ENCODE data around the gene ALOXE3. TPM values are rescaled to one million over a fixed set of nuclear protein-coding genes. Genes with fewer than 3 reads are reported as not detected.

ALOXE3 gene
- total and polyA plus RNA-seq, 2 donors from 2014 or later: not detected

DNA sequence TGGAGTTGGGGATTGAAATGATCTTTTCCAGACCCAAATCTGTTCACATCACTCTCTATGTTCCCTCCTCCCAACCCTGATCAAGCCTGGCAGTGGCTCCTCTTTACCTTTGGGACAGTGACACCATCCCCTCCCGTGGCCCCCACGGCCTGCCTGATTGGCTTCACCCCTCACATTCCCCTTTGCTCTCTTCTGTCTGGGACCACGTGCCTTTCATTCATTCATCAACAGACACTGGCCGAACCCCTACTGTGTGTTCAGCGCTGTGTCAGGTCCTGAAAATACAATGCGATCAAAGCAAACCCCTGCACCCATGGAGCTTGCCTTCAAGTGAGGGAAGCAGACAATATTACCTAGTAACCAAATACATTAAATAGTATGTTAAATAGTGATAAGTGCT is 28.6 kb downstream of the ALOXE3 start:
- H3K27me3 ChIP-seq (ENCODE audit: control insufficient read depth, insufficient read depth, low read length): no peaks in the 10 kb centered on the region
- FAIRE-seq (no peak), DNase-seq (no peak)
- intact Hi-C loops (cut with DNase I): no loop called here
- TF ChIP-seq, protein P1, sequence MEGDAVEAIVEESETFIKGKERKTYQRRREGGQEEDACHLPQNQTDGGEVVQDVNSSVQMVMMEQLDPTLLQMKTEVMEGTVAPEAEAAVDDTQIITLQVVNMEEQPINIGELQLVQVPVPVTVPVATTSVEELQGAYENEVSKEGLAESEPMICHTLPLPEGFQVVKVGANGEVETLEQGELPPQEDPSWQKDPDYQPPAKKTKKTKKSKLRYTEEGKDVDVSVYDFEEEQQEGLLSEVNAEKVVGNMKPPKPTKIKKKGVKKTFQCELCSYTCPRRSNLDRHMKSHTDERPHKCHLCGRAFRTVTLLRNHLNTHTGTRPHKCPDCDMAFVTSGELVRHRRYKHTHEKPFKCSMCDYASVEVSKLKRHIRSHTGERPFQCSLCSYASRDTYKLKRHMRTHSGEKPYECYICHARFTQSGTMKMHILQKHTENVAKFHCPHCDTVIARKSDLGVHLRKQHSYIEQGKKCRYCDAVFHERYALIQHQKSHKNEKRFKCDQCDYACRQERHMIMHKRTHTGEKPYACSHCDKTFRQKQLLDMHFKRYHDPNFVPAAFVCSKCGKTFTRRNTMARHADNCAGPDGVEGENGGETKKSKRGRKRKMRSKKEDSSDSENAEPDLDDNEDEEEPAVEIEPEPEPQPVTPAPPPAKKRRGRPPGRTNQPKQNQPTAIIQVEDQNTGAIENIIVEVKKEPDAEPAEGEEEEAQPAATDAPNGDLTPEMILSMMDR (IDR thresholded peaks at IDR 0.05; ENCODE audit: borderline replicate concordance, extremely low read depth, insufficient read depth): no peak
- no peak overlapping the region for H3K4me3 ChIP-seq (ENCODE audit: low read length in 3 of 3)
- H3K9me3 ChIP-seq (ENCODE audit: control insufficient read depth in 2 of 3, insufficient read depth in 1 of 3, low read length in 3 of 3): no peaks in the 10 kb centered on the region
- no peak overlapping the region for H3K27ac ChIP-seq (ENCODE audit: low read depth in 2 of 2, low read length in 2 of 2)
- no peaks in the 10 kb centered on the region for H3K4me1 ChIP-seq (ENCODE audit: control insufficient read depth in 2 of 3, insufficient read depth in 2 of 3, low read depth in 1 of 3, low read length in 3 of 3)
- H3K36me3 ChIP-seq (ENCODE audit: control insufficient read depth in 2 of 3, insufficient read depth in 3 of 3, low read length in 3 of 3): no peaks in the 10 kb centered on the region
- H3K9ac ChIP-seq (ENCODE audit: low read length in 3 of 3): no peak overlapping the region

DNA sequence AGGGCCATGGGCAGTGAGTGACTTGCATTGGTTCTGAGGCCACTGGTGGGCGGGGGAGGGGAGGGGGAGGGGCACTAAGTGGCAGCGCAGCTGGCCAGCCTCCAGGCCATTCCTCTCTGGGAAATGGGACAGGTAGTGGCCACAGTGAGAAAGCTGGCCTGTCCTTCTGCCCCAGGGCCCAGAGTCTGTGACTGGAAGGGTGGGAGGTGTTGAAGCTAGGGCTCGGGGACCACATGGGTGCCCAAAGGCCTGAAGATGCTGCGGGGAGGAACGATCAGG is 30.4 kb downstream of the ALOXE3 start:
- no peak for FAIRE-seq
- H3K4me3 ChIP-seq (ENCODE audit: low read length in 3 of 3): no peak overlapping the region
- TF ChIP-seq, protein P1 (IDR thresholded peaks at IDR 0.05; ENCODE audit: borderline replicate concordance, extremely low read depth, insufficient read depth): no peak
- H3K9me3 ChIP-seq (ENCODE audit: control insufficient read depth in 2 of 3, insufficient read depth in 1 of 3, low read length in 3 of 3): no peaks in the 10 kb centered on the region
- intact Hi-C loops (cut with DNase I): no loop called here
- no peaks in the 10 kb centered on the region for H3K27me3 ChIP-seq (ENCODE audit: control insufficient read depth, insufficient read depth, low read length)
- DNase-seq: no peak
- no peak overlapping the region for H3K9ac ChIP-seq (ENCODE audit: low read length in 3 of 3)
- H3K27ac ChIP-seq (ENCODE audit: low read depth in 2 of 2, low read length in 2 of 2): no peak overlapping the region
- no peaks in the 10 kb centered on the region for H3K36me3 ChIP-seq (ENCODE audit: control insufficient read depth in 2 of 3, insufficient read depth in 3 of 3, low read length in 3 of 3)
- no peaks in the 10 kb centered on the region for H3K4me1 ChIP-seq (ENCODE audit: control insufficient read depth in 2 of 3, insufficient read depth in 2 of 3, low read depth in 1 of 3, low read length in 3 of 3)

DNA sequence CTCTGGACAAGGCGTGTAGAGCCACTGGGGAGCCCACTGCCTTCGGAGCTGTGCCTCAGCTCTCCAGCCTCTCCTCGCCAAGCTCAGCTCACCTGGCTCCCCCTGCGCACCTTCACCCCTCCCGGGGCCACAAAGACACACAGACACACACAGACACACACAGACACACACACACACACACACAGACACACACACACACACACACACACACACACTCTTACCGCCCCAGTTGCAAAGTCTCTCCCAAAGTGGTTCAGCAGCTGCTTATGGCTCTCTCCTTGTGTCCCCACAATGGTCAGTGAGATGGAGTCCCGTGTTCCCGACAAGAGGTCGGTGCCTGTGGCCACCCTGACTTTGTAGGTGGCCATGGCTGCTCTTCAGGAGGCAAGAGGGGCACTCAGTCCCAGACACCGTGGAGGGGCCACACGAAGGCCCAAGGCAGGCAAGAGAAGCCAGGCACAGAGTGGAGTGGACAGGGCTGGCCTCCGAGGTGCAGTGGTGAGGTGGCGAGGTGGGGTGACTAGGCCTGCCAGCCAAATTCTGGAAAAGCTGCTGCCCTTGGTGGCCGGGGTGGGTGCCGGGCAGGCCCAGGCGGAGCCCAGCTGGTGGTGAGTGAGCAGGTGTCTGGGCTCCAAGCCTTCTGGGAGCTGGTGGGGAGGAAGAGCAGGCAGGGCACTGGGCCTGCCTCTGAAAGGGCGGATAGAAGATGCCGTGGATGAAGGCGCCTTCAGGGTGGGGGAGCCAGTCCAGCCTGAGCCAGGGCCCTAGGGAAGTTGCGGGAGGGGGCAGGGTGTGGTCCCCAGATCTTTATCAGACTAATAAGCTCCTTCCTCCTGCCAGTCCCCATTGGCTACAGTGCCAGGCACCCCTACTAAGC is 31.0 kb downstream of the ALOXE3 start, which contains the start of gene ALOX12B:
Gene ALOX12B, minus strand, starts transcription at position 642 of the 877 bp plus-strand sequence. Its CDS starts 274 bp downstream, at position 368.
- Histone ChIP-seq H3K27ac (ENCODE audit: low read depth in 2 of 2, low read length in 2 of 2) (no peak within 1 kb of the TSS), H3K4me3 (ENCODE audit: low read length in 3 of 3) (no peak within 1 kb of the TSS), H3K9me3 (ENCODE audit: control insufficient read depth in 2 of 3, insufficient read depth in 1 of 3, low read length in 3 of 3) (no peaks in the 10 kb centered on the region), H3K9ac (ENCODE audit: low read length in 3 of 3) (no peak within 1 kb of the TSS), H3K36me3 (ENCODE audit: control insufficient read depth in 2 of 3, insufficient read depth in 3 of 3, low read length in 3 of 3) (no peaks in the 10 kb centered on the region), H3K27me3 (ENCODE audit: control insufficient read depth, insufficient read depth, low read length) (no peaks in the 10 kb centered on the region), H3K4me1 (ENCODE audit: control insufficient read depth in 2 of 3, insufficient read depth in 2 of 3, low read depth in 1 of 3, low read length in 3 of 3) (no peaks in the 10 kb centered on the region)
- FAIRE-seq (no peak), DNase-seq (no peak)
- intact Hi-C loops (cut with DNase I): no loop called here
- TF ChIP-seq, protein P1 (IDR thresholded peaks at IDR 0.05; ENCODE audit: borderline replicate concordance, extremely low read depth, insufficient read depth): no peak
